Measurements from ENCODE around the gene KTI12. TPM values are rescaled to one million over a fixed set of nuclear protein-coding genes. Genes with fewer than 3 reads are reported as not detected.

Gene KTI12
- total and polyA plus RNA-seq, 4 donors: 4.1 to 7.7 (median 5.8) TPM

DNA sequence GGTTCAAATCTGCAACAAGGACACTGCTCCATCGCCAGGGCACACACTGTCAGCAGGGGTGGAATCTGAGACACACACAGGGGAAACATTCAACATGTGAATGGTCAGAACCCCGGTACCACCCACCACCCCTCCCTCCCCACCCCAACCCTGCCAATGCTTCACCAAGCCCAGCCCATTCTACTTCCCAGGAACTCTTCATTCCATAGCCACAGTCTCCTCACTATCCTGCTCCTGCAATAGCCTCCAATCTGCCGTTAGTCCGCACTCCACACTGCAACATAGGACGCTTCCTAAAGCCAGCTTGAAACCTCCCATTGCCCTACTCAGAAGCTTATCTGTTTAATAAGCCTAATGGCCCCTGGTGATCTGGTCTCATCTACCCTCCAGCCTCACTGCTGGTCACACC, 35.6 kb downstream of the KTI12 start:
- no peak for DNase-seq (ENCODE audit: low spot score)
- no peak overlapping the region for H3K4me3 ChIP-seq (ENCODE audit: low read depth in 1 of 3, low read length in 3 of 3)
- H3K27ac ChIP-seq (ENCODE audit: low read depth in 1 of 2, low read length in 2 of 2): no peak overlapping the region
- H3K9ac ChIP-seq (ENCODE audit: low read depth in 1 of 2, low read length in 2 of 2): no peak overlapping the region
- no peaks in the 10 kb centered on the region for H3K27me3 ChIP-seq (ENCODE audit: control insufficient read depth in 4 of 4, insufficient read depth in 4 of 4, low read length in 3 of 4)
- H3K4me1 ChIP-seq (ENCODE audit: control insufficient read depth in 4 of 4, insufficient read depth in 4 of 4, low read length in 3 of 4): no peaks in the 10 kb centered on the region
- H3K9me3 ChIP-seq (ENCODE audit: control insufficient read depth in 4 of 4, low read length in 3 of 4): no peaks in the 10 kb centered on the region
- no peak for TF ChIP-seq TAF1 (conservative IDR thresholded peaks at IDR 0.05)
- no peak for TF ChIP-seq HNF4G (IDR thresholded peaks at IDR 0.05)
- TF ChIP-seq RXRA (IDR thresholded peaks at IDR 0.05): no peak
- no peak for TF ChIP-seq JUND (IDR thresholded peaks at IDR 0.05)
- TF ChIP-seq ATF3 (IDR thresholded peaks at IDR 0.05): no peak
- no peak for TF ChIP-seq HNF4A (conservative IDR thresholded peaks at IDR 0.05)
- no peak for TF ChIP-seq MAX (IDR thresholded peaks at IDR 0.05)
- TF ChIP-seq YY1 (IDR thresholded peaks at IDR 0.05): no peak
- WGBS: 70% methylated on average over 5 of the region's 5 CpGs
- no peaks in the 10 kb centered on the region for H3K36me3 ChIP-seq (ENCODE audit: control insufficient read depth in 4 of 4, insufficient read depth in 3 of 4, low read depth in 1 of 4, low read length in 3 of 4)

GRCh38 chr1:51990478-51990965, 43.1 kb downstream of the KTI12 start, which contains the start of gene RAB3B:
Gene RAB3B, minus strand, starts transcription at chr1:51990700. Its CDS starts 13,583 bp downstream, at chr1:51977117.
- TF ChIP-seq CTCF (IDR thresholded peaks at IDR 0.05; ENCODE audit: low read depth, low read length, missing input control) (no peak), RAD21 (IDR thresholded peaks at IDR 0.05) (peak in 1 of 2 donors; percentile 6)
- Histone ChIP-seq H3K9ac (ENCODE audit: low read depth in 1 of 2, low read length in 2 of 2) (no peak within 1 kb of the TSS), H3K27ac (ENCODE audit: low read depth in 1 of 2, low read length in 2 of 2) (no peak within 1 kb of the TSS), H3K4me1 (ENCODE audit: control insufficient read depth in 4 of 4, insufficient read depth in 4 of 4, low read length in 3 of 4) (peaks cover 0 to 2% (median 0%) of the 10 kb centered on the region in 4 donors), H3K27me3 (ENCODE audit: control insufficient read depth in 4 of 4, insufficient read depth in 4 of 4, low read length in 3 of 4) (peaks cover 0 to 3% (median 1%) of the 10 kb centered on the region in 4 donors), H3K4me3 (ENCODE audit: low read depth in 1 of 3, low read length in 3 of 3) (peak within 1 kb of the TSS in 1 of 3 donors; percentile 67), H3K9me3 (ENCODE audit: control insufficient read depth in 4 of 4, low read length in 3 of 4) (no peaks in the 10 kb centered on the region), H3K36me3 (ENCODE audit: control insufficient read depth in 4 of 4, insufficient read depth in 3 of 4, low read depth in 1 of 4, low read length in 3 of 4) (no peaks in the 10 kb centered on the region)
- 3% methylated on average over 46 of the region's 46 CpGs for WGBS
- DNase-seq (ENCODE audit: low spot score): peak; percentile 82

DNA sequence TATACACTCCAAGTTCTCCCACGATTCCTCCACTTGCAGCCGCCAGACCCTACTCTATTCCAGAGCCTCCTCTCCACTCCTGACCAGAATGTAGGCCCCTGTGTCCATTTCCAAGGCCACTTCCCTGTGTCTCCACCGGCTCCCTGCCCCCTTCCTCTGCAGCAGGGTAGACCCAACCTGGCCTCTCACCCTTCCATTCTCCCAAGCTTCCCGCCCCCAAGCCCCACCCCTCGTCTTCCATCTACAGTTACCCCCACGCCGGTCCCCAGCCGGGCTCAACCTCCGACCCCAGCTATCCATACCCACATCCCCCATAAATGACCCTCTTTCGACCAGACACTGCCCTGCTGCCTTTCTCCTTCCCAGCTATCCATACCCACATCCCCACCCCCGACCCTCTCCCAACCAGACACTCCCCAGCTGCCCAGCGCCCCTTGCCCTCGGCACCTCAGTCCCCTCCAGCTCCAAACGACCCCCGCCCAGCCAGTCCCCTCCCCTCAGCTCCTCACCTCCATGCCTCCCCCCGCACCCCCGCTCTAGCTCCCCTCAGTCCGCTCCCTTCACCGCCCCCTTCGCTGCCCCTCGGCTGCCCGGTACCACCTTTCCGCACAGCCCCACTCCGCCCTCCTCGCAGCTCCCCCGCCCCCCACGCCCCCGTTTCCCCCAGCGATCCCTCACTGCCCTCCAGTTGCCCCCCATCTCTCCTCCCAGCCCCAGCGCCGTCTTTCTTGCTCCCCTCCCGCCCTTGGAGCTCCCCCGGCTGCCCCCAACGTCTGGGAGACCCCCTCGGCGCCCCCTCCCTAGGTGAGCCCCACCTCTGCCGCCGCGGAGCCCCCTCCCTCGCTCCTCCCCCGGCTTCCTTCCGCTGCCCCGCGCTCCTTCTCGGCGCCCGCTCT, 43.8 kb downstream of the KTI12 start:
- TF ChIP-seq GABPA (IDR thresholded peaks at IDR 0.05 in 1 of 2, conservative IDR thresholded peaks at IDR 0.05 in 1 of 2) (no peak), FOXA1 (IDR thresholded peaks at IDR 0.05) (no peak), RAD21 (IDR thresholded peaks at IDR 0.05) (no peak), MAX (IDR thresholded peaks at IDR 0.05) (no peak), JUND (IDR thresholded peaks at IDR 0.05) (no peak), HNF4G (IDR thresholded peaks at IDR 0.05) (no peak), FOXA2 (IDR thresholded peaks at IDR 0.05) (no peak), ATF3 (IDR thresholded peaks at IDR 0.05) (no peak), HNF4A (conservative IDR thresholded peaks at IDR 0.05) (no peak), TAF1 (conservative IDR thresholded peaks at IDR 0.05) (no peak)
- TF ChIP-seq, protein P1, sequence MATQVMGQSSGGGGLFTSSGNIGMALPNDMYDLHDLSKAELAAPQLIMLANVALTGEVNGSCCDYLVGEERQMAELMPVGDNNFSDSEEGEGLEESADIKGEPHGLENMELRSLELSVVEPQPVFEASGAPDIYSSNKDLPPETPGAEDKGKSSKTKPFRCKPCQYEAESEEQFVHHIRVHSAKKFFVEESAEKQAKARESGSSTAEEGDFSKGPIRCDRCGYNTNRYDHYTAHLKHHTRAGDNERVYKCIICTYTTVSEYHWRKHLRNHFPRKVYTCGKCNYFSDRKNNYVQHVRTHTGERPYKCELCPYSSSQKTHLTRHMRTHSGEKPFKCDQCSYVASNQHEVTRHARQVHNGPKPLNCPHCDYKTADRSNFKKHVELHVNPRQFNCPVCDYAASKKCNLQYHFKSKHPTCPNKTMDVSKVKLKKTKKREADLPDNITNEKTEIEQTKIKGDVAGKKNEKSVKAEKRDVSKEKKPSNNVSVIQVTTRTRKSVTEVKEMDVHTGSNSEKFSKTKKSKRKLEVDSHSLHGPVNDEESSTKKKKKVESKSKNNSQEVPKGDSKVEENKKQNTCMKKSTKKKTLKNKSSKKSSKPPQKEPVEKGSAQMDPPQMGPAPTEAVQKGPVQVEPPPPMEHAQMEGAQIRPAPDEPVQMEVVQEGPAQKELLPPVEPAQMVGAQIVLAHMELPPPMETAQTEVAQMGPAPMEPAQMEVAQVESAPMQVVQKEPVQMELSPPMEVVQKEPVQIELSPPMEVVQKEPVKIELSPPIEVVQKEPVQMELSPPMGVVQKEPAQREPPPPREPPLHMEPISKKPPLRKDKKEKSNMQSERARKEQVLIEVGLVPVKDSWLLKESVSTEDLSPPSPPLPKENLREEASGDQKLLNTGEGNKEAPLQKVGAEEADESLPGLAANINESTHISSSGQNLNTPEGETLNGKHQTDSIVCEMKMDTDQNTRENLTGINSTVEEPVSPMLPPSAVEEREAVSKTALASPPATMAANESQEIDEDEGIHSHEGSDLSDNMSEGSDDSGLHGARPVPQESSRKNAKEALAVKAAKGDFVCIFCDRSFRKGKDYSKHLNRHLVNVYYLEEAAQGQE (IDR thresholded peaks at IDR 0.05): no peak
- Histone ChIP-seq H3K9me3 (ENCODE audit: control insufficient read depth in 4 of 4, low read length in 3 of 4) (no peaks in the 10 kb centered on the region), H3K4me3 (ENCODE audit: low read depth in 1 of 3, low read length in 3 of 3) (peak overlapping the region in 1 of 3 donors; percentile 67), H3K4me1 (ENCODE audit: control insufficient read depth in 4 of 4, insufficient read depth in 4 of 4, low read length in 3 of 4) (peaks cover 0 to 2% (median 0%) of the 10 kb centered on the region in 4 donors), H3K27ac (ENCODE audit: low read depth in 1 of 2, low read length in 2 of 2) (no peak overlapping the region), H3K27me3 (ENCODE audit: control insufficient read depth in 4 of 4, insufficient read depth in 4 of 4, low read length in 3 of 4) (peaks cover 0 to 3% (median 1%) of the 10 kb centered on the region in 4 donors), H3K36me3 (ENCODE audit: control insufficient read depth in 4 of 4, insufficient read depth in 3 of 4, low read depth in 1 of 4, low read length in 3 of 4) (no peaks in the 10 kb centered on the region), H3K9ac (ENCODE audit: low read depth in 1 of 2, low read length in 2 of 2) (no peak overlapping the region)
- WGBS: 20% methylated on average over 47 of the region's 47 CpGs
- no peak for DNase-seq (ENCODE audit: low spot score)

Data from liver (tissue), 9 donors.